Panc1 (cell line): ENCODE results near the gene SLAMF1.

Experiments
- TCF7L2 ChIP-seq: IDR thresholded peaks from 2 replicates; pipeline ENCODE4 v1.6.1; 2011; ENCODE audit warnings: mild to moderate bottlenecking, low read depth, low read length, inconsistent platforms
- TF ChIP-seq, protein P1 (sequence below): fragments of 450-650 bp; IDR thresholded peaks from 2 replicates; pipeline ENCODE4 v1.5.1; 2017; ENCODE audit warnings: mild to moderate bottlenecking

DNA sequence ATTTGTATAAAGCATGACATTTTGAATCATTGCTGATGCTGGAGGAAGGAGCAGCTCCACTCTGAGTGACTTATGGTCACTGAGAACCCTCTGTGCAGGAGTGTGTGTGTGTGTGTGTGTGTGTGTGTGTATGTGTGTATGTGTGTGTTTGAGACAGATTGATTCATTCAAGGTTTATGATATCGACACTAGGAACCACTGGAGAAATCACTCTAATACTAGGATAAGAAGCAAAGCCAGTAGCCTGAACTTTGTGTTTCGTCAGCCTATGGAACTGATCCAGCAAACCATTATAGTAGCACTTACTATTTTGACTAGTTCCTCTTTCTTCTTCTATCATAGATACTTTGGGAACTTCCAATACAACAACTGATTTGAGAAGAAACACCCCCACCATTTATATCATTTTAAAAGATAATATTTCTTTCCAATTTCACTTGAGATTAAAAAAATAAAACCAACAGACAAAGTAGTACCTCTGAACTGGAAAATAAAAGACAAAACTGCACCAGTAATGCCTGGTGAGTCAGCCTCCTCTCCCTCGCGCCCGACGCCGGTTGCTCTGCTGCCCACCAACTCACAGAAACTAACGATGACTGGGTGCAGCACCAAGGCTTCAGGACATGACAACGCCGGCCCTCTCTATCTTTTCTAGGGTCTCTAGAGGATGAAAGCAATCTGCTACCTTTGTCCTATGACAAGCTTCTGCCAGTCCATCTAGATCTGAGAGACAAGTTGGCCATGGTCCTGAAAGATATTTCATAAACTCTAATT lies 20.9 kb downstream of the SLAMF1 start:
- TF ChIP-seq TCF7L2, result no peak
- TF ChIP-seq, protein P1, sequence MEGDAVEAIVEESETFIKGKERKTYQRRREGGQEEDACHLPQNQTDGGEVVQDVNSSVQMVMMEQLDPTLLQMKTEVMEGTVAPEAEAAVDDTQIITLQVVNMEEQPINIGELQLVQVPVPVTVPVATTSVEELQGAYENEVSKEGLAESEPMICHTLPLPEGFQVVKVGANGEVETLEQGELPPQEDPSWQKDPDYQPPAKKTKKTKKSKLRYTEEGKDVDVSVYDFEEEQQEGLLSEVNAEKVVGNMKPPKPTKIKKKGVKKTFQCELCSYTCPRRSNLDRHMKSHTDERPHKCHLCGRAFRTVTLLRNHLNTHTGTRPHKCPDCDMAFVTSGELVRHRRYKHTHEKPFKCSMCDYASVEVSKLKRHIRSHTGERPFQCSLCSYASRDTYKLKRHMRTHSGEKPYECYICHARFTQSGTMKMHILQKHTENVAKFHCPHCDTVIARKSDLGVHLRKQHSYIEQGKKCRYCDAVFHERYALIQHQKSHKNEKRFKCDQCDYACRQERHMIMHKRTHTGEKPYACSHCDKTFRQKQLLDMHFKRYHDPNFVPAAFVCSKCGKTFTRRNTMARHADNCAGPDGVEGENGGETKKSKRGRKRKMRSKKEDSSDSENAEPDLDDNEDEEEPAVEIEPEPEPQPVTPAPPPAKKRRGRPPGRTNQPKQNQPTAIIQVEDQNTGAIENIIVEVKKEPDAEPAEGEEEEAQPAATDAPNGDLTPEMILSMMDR, result no peak
